Lung (tissue), 12 donors: Measurements from ENCODE around the gene ZNF827. TPM values are rescaled to one million over a fixed set of nuclear protein-coding genes. Genes with fewer than 3 reads are reported as not detected.

ENCODE experiments used
- ATAC-seq: fragments of 200-7000 bp; cut with Tn5 transposase; one replicate; pipeline ENCODE4 v1.9.1; 2020; ENCODE audit warnings: moderate number of reproducible peaks; ENCODE audit not compliant: insufficient read depth, low FRiP score
- DNase-seq, 3 donors: peaks; one replicate each; pipeline ENCODE4 v3.0.0-alpha.2; 2013 to 2017
- H3K27ac ChIP-seq, 2 donors: one replicate each; pipeline ENCODE4 v1.5.1; 2013; ENCODE audit warnings: mild to moderate bottlenecking in 2 of 2, moderate library complexity in 2 of 2, control low read depth in 1 of 2, inconsistent platforms in 1 of 2, low read depth in 1 of 2, low read length in 1 of 2
- H3K27me3 ChIP-seq, 3 donors: one replicate each; pipeline ENCODE4 v1.5.1; 2013; ENCODE audit warnings: low read length in 2 of 3; ENCODE audit not compliant: control insufficient read depth in 3 of 3, insufficient read depth in 3 of 3
- H3K36me3 ChIP-seq, 4 donors: one replicate each; pipeline ENCODE4 v1.5.1; 2013; ENCODE audit warnings: low read length in 4 of 4, mild to moderate bottlenecking in 1 of 4, moderate library complexity in 1 of 4; ENCODE audit not compliant: control insufficient read depth in 4 of 4, insufficient read depth in 4 of 4
- H3K4me1 ChIP-seq, 5 donors: one replicate each; pipeline ENCODE4 v1.5.1; 2013; ENCODE audit warnings: low read length in 5 of 5, mild to moderate bottlenecking in 2 of 5, moderate library complexity in 1 of 5; ENCODE audit not compliant: control insufficient read depth in 5 of 5, insufficient read depth in 5 of 5
- H3K4me3 ChIP-seq: one replicate; pipeline ENCODE4 v1.5.1; 2013; ENCODE audit warnings: mild to moderate bottlenecking, control low read depth, moderate library complexity
- H3K9ac ChIP-seq, 2 donors: one replicate each; pipeline ENCODE4 v1.5.1; 2013; ENCODE audit warnings: low read length in 2 of 2, control low read depth in 1 of 2; ENCODE audit not compliant: insufficient read depth in 1 of 2
- H3K9me3 ChIP-seq, 4 donors: one replicate each; pipeline ENCODE4 v1.5.1; 2013; ENCODE audit warnings: low read length in 3 of 4, mild to moderate bottlenecking in 1 of 4, moderate library complexity in 1 of 4; ENCODE audit not compliant: control insufficient read depth in 4 of 4, insufficient read depth in 3 of 4
- CTCF ChIP-seq: IDR thresholded peaks from 2 replicates; pipeline ENCODE4 v1.5.1; 2012; ENCODE audit warnings: mild to moderate bottlenecking; ENCODE audit errors: control extremely low read depth, extremely low read depth
- WGBS, 2 donors: extraction: QIAGEN DNeasy Blood & Tissue Kit; methylation state at CpG; one replicate each; pipeline ENCODE4 v1.1.7; 2013; 5-methylcytosine and 5-hydroxymethylcytosine counted together
- polyA plus RNA-seq, 2 donors: library from polyadenylated mRNA; stranded (reverse); fragments of 200-250 nt; gene quantifications; one replicate each; pipeline ENCODE4 v1.2.1, GENCODE V29; 2013
- total RNA-seq, 2 donors: library from RNA; depleted of rRNA in 1 of 2; stranded (reverse); fragments of >200 nt in 1 of 2; gene quantifications; one replicate each; pipeline ENCODE4 v1.2.1, GENCODE V29; 2014 to 2021
- donor health status: control.
- donor health status: control.
- donor health status: Bipolar disorder and iron deficiency.
- donor health status: healthy.
- donor health status: DM: yes; HTN: yes; CAD: no.

The ZNF827 gene
- total and polyA plus RNA-seq, 4 donors, result 2.7 to 27.4 (median 8.2) TPM

GRCh38 chr4:145843639-145844038, 95.0 kb downstream of the ZNF827 start:
- no peak for TF ChIP-seq CTCF
- no peak overlapping the region for H3K27ac ChIP-seq
- WGBS, 2 donors, result 28 to 71% methylated on average over 6 of the region's 6 CpGs
- peaks cover 0 to 17% (median 7%) of the 10 kb centered on the region in 5 donors for H3K4me1 ChIP-seq
- H3K9ac ChIP-seq, result no peak overlapping the region
- H3K9me3 ChIP-seq, result no peaks in the 10 kb centered on the region
- H3K27me3 ChIP-seq, result no peaks in the 10 kb centered on the region
- peaks cover 3 to 21% (median 8%) of the 10 kb centered on the region in 4 donors for H3K36me3 ChIP-seq
- DNase-seq, result no peak
- H3K4me3 ChIP-seq, result no peak overlapping the region
- no peak for ATAC-seq

- no peak for TF ChIP-seq CTCF
- no peak for DNase-seq
- ATAC-seq, result no peak
- H3K36me3 ChIP-seq, result peaks cover 3 to 21% (median 8%) of the 10 kb centered on the region in 4 donors
- H3K27ac ChIP-seq, result no peak overlapping the region
- WGBS, 2 donors, result 26 to 42% methylated on average over 4 of the region's 4 CpGs
- H3K9me3 ChIP-seq, result no peaks in the 10 kb centered on the region
- H3K27me3 ChIP-seq, result no peaks in the 10 kb centered on the region
- no peak overlapping the region for H3K9ac ChIP-seq
- H3K4me1 ChIP-seq, result peaks cover 0 to 13% (median 7%) of the 10 kb centered on the region in 5 donors
- no peak overlapping the region for H3K4me3 ChIP-seq
Measured at GRCh38 chr4:145843148-145843547, 95.5 kb downstream of the ZNF827 start.

GRCh38 chr4:145842224-145842887, 96.3 kb downstream of the ZNF827 start:
- no peak overlapping the region for H3K9ac ChIP-seq
- no peaks in the 10 kb centered on the region for H3K9me3 ChIP-seq
- 90% methylated on average over 11 of the region's 11 CpGs for WGBS, 2 donors
- H3K27me3 ChIP-seq, result no peaks in the 10 kb centered on the region
- no peak overlapping the region for H3K4me3 ChIP-seq
- peaks cover 3 to 21% (median 8%) of the 10 kb centered on the region in 4 donors for H3K36me3 ChIP-seq
- DNase-seq, result no peak
- TF ChIP-seq CTCF, result no peak
- no peak overlapping the region for H3K27ac ChIP-seq
- peaks cover 0 to 5% (median 4%) of the 10 kb centered on the region in 5 donors for H3K4me1 ChIP-seq
- no peak for ATAC-seq
